OCI-LY3 (cell line): Measurements from ENCODE around the gene ATP10B.

Source experiments
- H2AFZ ChIP-seq: fragments of 200-600, 300-600 bp; shearing (Covaris generic); 2 replicates; pipeline ENCODE4 v1.6.0; 2014; ENCODE audit warnings: antibody characterized with exemption, low read depth, low read length
- H3K27ac ChIP-seq: fragments of 200-600, 300-600 bp; sonication (generic); 2 replicates; pipeline ENCODE4 v1.5.1; 2014; ENCODE audit warnings: mild to moderate bottlenecking, low read length, moderate library complexity, mixed read lengths
- H3K27me3 ChIP-seq: fragments of 200-600, 300-600 bp; sonication (generic); 2 replicates; pipeline ENCODE4 v1.6.1; 2014; ENCODE audit warnings: low read depth, low read length, mixed read lengths
- H3K36me3 ChIP-seq: fragments of 200-600, 300-600 bp; sonication (generic); replicated peaks from 2 replicates; pipeline ENCODE3; 2014; ENCODE audit warnings: low read depth, low read length, mixed read lengths
- H3K4me1 ChIP-seq: fragments of 300-600, 200-600 bp; sonication (generic); 2 replicates; pipeline ENCODE4 v1.6.1; 2014; ENCODE audit warnings: low read length, mixed read lengths
- H3K4me2 ChIP-seq: fragments of 200-600, 300-600 bp; sonication (generic); 2 replicates; pipeline ENCODE4 v1.6.1; 2014; ENCODE audit warnings: low read length, mixed read lengths
- H3K4me3 ChIP-seq: fragments of 300-600, 200-600 bp; sonication (generic); 2 replicates; pipeline ENCODE4 v1.5.1; 2014; ENCODE audit warnings: antibody characterized with exemption, mild to moderate bottlenecking, low read length, moderate library complexity
- H3K79me2 ChIP-seq: fragments of 300-600, 200-600 bp; shearing (Covaris generic); 2 replicates; pipeline ENCODE4 v1.6.1; 2014; ENCODE audit warnings: mild to moderate bottlenecking, low read length, mixed read lengths
- H3K9ac ChIP-seq: fragments of 300-600, 200-600 bp; shearing (Covaris generic); 2 replicates; pipeline ENCODE4 v1.6.0; 2014; ENCODE audit warnings: mild to moderate bottlenecking, low read length, moderate library complexity
- H3K9me3 ChIP-seq: fragments of 200-600, 300-600 bp; shearing (Covaris generic); 2 replicates; pipeline ENCODE4 v1.6.1; 2014; ENCODE audit warnings: low read length, mixed read lengths; ENCODE audit not compliant: insufficient read depth
- H4K20me1 ChIP-seq: fragments of 200-600, 300-600 bp; sonication (generic); 2 replicates; pipeline ENCODE4 v1.6.1; 2016; ENCODE audit warnings: low read length, mixed read lengths; ENCODE audit not compliant: insufficient read depth
- CTCF ChIP-seq: fragments of 200-600, 300-600 bp; sonication (generic); IDR thresholded peaks from 2 replicates; pipeline ENCODE4 v1.5.1; 2014; ENCODE audit warnings: antibody characterized with exemption, low read length, low read depth
- EZH2phosphoT487 ChIP-seq: fragments of 200-600 bp; shearing (Covaris generic); IDR thresholded peaks from 2 replicates; pipeline ENCODE4 v1.6.1; 2018; ENCODE audit warnings: antibody characterized with exemption, mixed run types, low read depth

The ATP10B gene

GRCh38 chr5:160646033-160646432 is 206.0 kb downstream of the ATP10B start:
- H3K79me2 ChIP-seq = no peaks in the 10 kb centered on the region
- H3K4me1 ChIP-seq = peaks cover 7% of the 10 kb centered on the region; the same call in 1 of the 2 replicates
- H3K36me3 ChIP-seq = no peaks in the 10 kb centered on the region
- H3K4me3 ChIP-seq = no peak overlapping the region
- TF ChIP-seq CTCF (no peak), EZH2phosphoT487 (no peak)
- no peak overlapping the region for H3K9ac ChIP-seq
- H3K9me3 ChIP-seq = no peaks in the 10 kb centered on the region
- H4K20me1 ChIP-seq = no peaks in the 10 kb centered on the region
- no peak overlapping the region for H3K4me2 ChIP-seq
- no peak overlapping the region for H3K27ac ChIP-seq
- H3K27me3 ChIP-seq = no peaks in the 10 kb centered on the region
- no peak overlapping the region for H2AFZ ChIP-seq

GRCh38 chr5:160643616-160644240 is 208.3 kb downstream of the ATP10B start:
- peaks cover 7% of the 10 kb centered on the region; the same call in 1 of the 2 replicates for H3K4me1 ChIP-seq
- H2AFZ ChIP-seq = no peak overlapping the region
- no peaks in the 10 kb centered on the region for H3K79me2 ChIP-seq
- no peaks in the 10 kb centered on the region for H4K20me1 ChIP-seq
- no peak overlapping the region for H3K4me3 ChIP-seq
- no peak overlapping the region for H3K9ac ChIP-seq
- no peak for TF ChIP-seq EZH2phosphoT487
- TF ChIP-seq CTCF = no peak
- H3K27ac ChIP-seq = no peak overlapping the region
- no peaks in the 10 kb centered on the region for H3K36me3 ChIP-seq
- H3K27me3 ChIP-seq = no peaks in the 10 kb centered on the region
- no peaks in the 10 kb centered on the region for H3K9me3 ChIP-seq
- H3K4me2 ChIP-seq = no peak overlapping the region

GRCh38 chr5:160641405-160641804 is 210.6 kb downstream of the ATP10B start:
- no peak overlapping the region for H3K4me2 ChIP-seq
- no peak overlapping the region for H3K4me3 ChIP-seq
- no peaks in the 10 kb centered on the region for H3K9me3 ChIP-seq
- no peaks in the 10 kb centered on the region for H4K20me1 ChIP-seq
- TF ChIP-seq EZH2phosphoT487 = no peak
- no peaks in the 10 kb centered on the region for H3K79me2 ChIP-seq
- H3K27ac ChIP-seq = no peak overlapping the region; the same call in 1 of the 2 replicates
- H3K27me3 ChIP-seq = no peaks in the 10 kb centered on the region
- no peaks in the 10 kb centered on the region for H3K36me3 ChIP-seq
- H2AFZ ChIP-seq = no peak overlapping the region
- no peak overlapping the region for H3K9ac ChIP-seq
- peaks cover 7% of the 10 kb centered on the region; the same call in 1 of the 2 replicates for H3K4me1 ChIP-seq

GRCh38 chr5:160640406-160640805 is 211.6 kb downstream of the ATP10B start:
- TF ChIP-seq EZH2phosphoT487 (no peak), CTCF (no peak)
- no peak overlapping the region for H3K4me2 ChIP-seq

More at GRCh38 chr5:160640406-160640805, 211.6 kb downstream of the ATP10B start:
- peaks cover 7% of the 10 kb centered on the region; the same call in 1 of the 2 replicates for H3K4me1 ChIP-seq
- no peaks in the 10 kb centered on the region for H3K79me2 ChIP-seq
- H3K27ac ChIP-seq = no peak overlapping the region
- H3K9ac ChIP-seq = no peak overlapping the region
- H2AFZ ChIP-seq = no peak overlapping the region
- H4K20me1 ChIP-seq = no peaks in the 10 kb centered on the region
- no peak overlapping the region for H3K4me3 ChIP-seq
- H3K36me3 ChIP-seq = no peaks in the 10 kb centered on the region
- H3K27me3 ChIP-seq = no peaks in the 10 kb centered on the region
- no peaks in the 10 kb centered on the region for H3K9me3 ChIP-seq
